Heart left ventricle (tissue), 16 donors: ENCODE data around the gene LTBR. TPM values are rescaled to one million over a fixed set of nuclear protein-coding genes. Genes with fewer than 3 reads are reported as not detected.

Experiments
- ATAC-seq, 4 donors: fragments of 200-7000 bp; cut with Tn5 transposase; one replicate each; pipeline ENCODE4 v1.9.1; 2020 to 2022; ENCODE audit warnings: moderate library complexity in 4 of 4, mild to moderate bottlenecking in 3 of 4, moderate number of reproducible peaks in 1 of 4
- DNase-seq, 5 donors: peaks; one replicate each; pipeline ENCODE4 v3.0.0-alpha.2; 2020
- H3K27ac ChIP-seq, 12 donors: fragments of 200-600 bp; sonication (generic) in 4 of 12; one replicate each; pipeline versions ENCODE4 v1.5.0 to v1.8.0; 2016 to 2022; ENCODE audit warnings: mild to moderate bottlenecking in 2 of 12
- H3K27me3 ChIP-seq, 9 donors: fragments of 200-600 bp; sonication (generic) in 2 of 9; one replicate each; pipeline versions ENCODE4 v1.5.1 to v1.8.0; 2016 to 2022; ENCODE audit warnings: mild to moderate bottlenecking in 3 of 9
- H3K36me3 ChIP-seq, 9 donors: fragments of 200-600 bp; sonication (generic) in 2 of 9; one replicate each; pipeline versions ENCODE4 v1.5.0 to v1.8.0; 2018 to 2022; ENCODE audit warnings: mild to moderate bottlenecking in 2 of 9
- H3K4me1 ChIP-seq, 12 donors: fragments of 200-600 bp; sonication (generic) in 4 of 12; one replicate each; pipeline versions ENCODE4 v1.5.0 to v1.8.0; 2016 to 2022; ENCODE audit warnings: mild to moderate bottlenecking in 3 of 12
- H3K4me3 ChIP-seq, 12 donors: fragments of 200-600 bp; sonication (generic) in 4 of 12; one replicate each; pipeline versions ENCODE4 v1.5.0 to v1.8.0; 2017 to 2022; ENCODE audit warnings: mild to moderate bottlenecking in 9 of 12, moderate library complexity in 4 of 12
- H3K9me3 ChIP-seq, 12 donors: fragments of 200-600 bp; sonication (generic) in 4 of 12; one replicate each; pipeline versions ENCODE4 v1.5.0 to v1.8.0; 2016 to 2022; ENCODE audit warnings: mild to moderate bottlenecking in 1 of 12
- CTCF ChIP-seq, 12 donors: fragments of 200-600 bp; sonication (generic) in 4 of 12; IDR thresholded peaks; one replicate each; pipeline versions ENCODE4 v1.5.0 to v1.8.0; 2018 to 2022; ENCODE audit warnings: antibody characterized with exemption in 12 of 12, mild to moderate bottlenecking in 5 of 12
- POLR2A ChIP-seq, 2 donors: fragments of 450-650 bp; IDR thresholded peaks; one replicate each; pipeline ENCODE4 v1.6.1; 2017; ENCODE audit warnings: antibody characterized with exemption in 2 of 2, mild to moderate bottlenecking in 2 of 2, moderate library complexity in 2 of 2
- WGBS, 4 donors: extraction: QIAGEN DNeasy Blood & Tissue Kit in 2 of 4; methylation state at CpG; one replicate each; pipeline versions ENCODE4 v1.1.5 to v1.1.7; 2013 to 2018; 5-methylcytosine and 5-hydroxymethylcytosine counted together
- intact Hi-C, 10 donors: fragments of 100-400 bp; cut with DNase I; formaldehyde crosslinking; loops; one replicate each; pipeline versions ENCODE4 v1.11.1 to v1.14.2; 2022
- polyA plus RNA-seq, 2 donors: library from polyadenylated mRNA; stranded (reverse); fragments of 200-250 nt; gene quantifications; one replicate each; pipeline ENCODE4 v1.2.3, GENCODE V29; 2013
- total RNA-seq, 9 donors: library from RNA; depleted of rRNA in 2 of 9; stranded (reverse); fragments of >200 nt in 2 of 9; fragmentation: NEBNext Ultra II Directional in 3 of 9; extraction: Animal tissue kit (Norgen Biotek cat#: 25700) in 3 of 9; gene quantifications; one replicate each; pipeline versions ENCODE4 v1.1.0 to v1.2.4, GENCODE V29; 2016 to 2023
- donor health status: ischemic (EF 13 %, LVEDD 7.1; RV severe dilation, severe dysfunction).
- donor health status: healthy with polysubstance abuse.
- donor health status: DM: no; HTN: yes; CAD: no.
- donor health status: DM: no; HTN: no; CAD: no.
- donor health status: ischemic (EF 25% LVEDD 6.9; RV normal size, moderate dysfunction).
- donor health status: ischemic (EF 25% LVEDD 5.7; RV mildly dilated, moderate dysfunction).
- donor health status: healthy.
- donor health status: DM: yes; HTN: yes; CAD: no.
- donor health status: ischemic (EF 35%, LVEDD 5.7; RV mildly dilated, moderate dysfunction).
- donor health status: nonischemic (EF 11% LVEDD 7.7; RV severe dilation, severe dysfunction).
- donor health status: DM: yes; HTN: yes; CAD: no.
- donor health status: PGD.
- donor health status: ischemic (EF 29% LVEDD 5.4; RV normal size, mild dysfunction).
- donor health status: nonischemic (EF 23%, LVEDD 6.1; RV moderate dilation, normal function).

The LTBR gene
- total and polyA plus RNA-seq, 11 donors, result 16.0 to 83.4 (median 26.2) TPM

DNA sequence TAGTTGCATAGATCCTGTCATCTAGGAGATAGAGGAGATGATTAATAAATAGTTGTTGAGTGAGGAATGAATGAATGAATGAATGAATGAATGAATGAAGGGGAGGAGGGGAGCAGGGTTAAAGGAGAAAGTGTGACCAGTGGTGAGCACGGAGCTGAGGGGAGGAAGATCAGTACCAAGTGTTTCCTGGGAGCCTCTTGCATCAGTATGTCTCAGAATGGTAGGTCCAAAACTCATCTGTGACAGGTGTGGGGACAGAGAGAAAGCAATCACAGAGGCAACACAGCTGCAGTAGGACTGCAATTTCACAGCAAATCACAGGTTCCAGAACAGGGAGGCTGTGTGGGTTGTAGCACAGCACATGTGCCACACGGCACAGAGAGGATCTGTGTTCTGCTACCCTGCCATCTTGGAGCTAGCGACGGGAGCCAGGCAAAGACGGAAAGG lies 27.6 kb upstream of the LTBR start:
- no peak for DNase-seq
- Histone ChIP-seq H3K27me3 (no peaks in the 10 kb centered on the region), H3K27ac (no peak overlapping the region), H3K9me3 (no peaks in the 10 kb centered on the region), H3K36me3 (no peaks in the 10 kb centered on the region), H3K4me1 (peaks cover 0 to 73% (median 6%) of the 10 kb centered on the region in 12 donors), H3K4me3 (no peak overlapping the region)
- WGBS, 4 donors, result 78 to 94% (median 87%) methylated on average over 5 of the region's 5 CpGs
- ATAC-seq, result no peak
- no peak for TF ChIP-seq CTCF (IDR thresholded peaks at IDR 0.05)
- no peak for TF ChIP-seq POLR2A (IDR thresholded peaks at IDR 0.05)
- intact Hi-C loops, result no loop called here

GRCh38 chr12:6358881-6359280 lies 25.1 kb upstream of the LTBR start:
- Histone ChIP-seq H3K27ac (peak overlapping the region in 1 of 12 donors; percentile 37), H3K27me3 (no peaks in the 10 kb centered on the region), H3K4me3 (no peak overlapping the region), H3K9me3 (no peaks in the 10 kb centered on the region), H3K36me3 (no peaks in the 10 kb centered on the region), H3K4me1 (peaks cover 0 to 75% (median 6%) of the 10 kb centered on the region in 12 donors)
- ATAC-seq (no peak), DNase-seq (no peak)
- intact Hi-C loops, result no loop called here
- TF ChIP-seq POLR2A (IDR thresholded peaks at IDR 0.05) (no peak), CTCF (IDR thresholded peaks at IDR 0.05) (no peak)
- WGBS, 4 donors, result 66 to 75% (median 71%) methylated on average over 1 of the region's 1 CpG

DNA sequence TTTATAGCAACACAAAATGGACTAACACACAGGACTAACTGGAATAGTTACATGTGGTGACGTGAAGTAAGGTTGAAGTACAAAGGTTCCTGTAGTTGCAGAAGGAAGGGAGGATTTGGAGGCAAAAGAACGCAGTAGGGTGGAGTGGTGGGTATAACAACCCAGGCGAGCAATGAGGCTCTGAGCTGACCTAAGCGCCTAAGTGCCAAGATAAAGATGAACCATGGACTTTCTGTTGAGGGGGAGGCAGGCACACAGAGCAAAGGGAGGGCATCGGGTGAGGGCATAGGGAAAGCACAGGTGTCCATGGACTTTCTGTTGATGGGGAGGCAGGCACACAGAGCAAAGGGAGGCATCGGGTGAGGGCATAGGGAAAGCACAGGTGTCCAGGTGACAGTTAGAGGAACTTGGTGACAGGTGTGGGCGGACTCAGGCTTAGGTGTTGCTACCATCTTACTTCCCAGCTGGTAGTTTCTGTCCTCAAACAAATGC lies 23.8 kb upstream of the LTBR start:
- TF ChIP-seq CTCF (IDR thresholded peaks at IDR 0.05) (no peak), POLR2A (IDR thresholded peaks at IDR 0.05) (no peak)
- no peaks in the 10 kb centered on the region for H3K27me3 ChIP-seq
- 80 to 86% (median 80%) methylated on average over 7 of the region's 7 CpGs for WGBS, 4 donors
- peaks cover 0 to 72% (median 6%) of the 10 kb centered on the region in 12 donors for H3K4me1 ChIP-seq
- ATAC-seq (no peak), DNase-seq (no peak)
- intact Hi-C loops, result no loop called here
- no peaks in the 10 kb centered on the region for H3K36me3 ChIP-seq
- no peak overlapping the region for H3K27ac ChIP-seq
- no peaks in the 10 kb centered on the region for H3K9me3 ChIP-seq
- no peak overlapping the region for H3K4me3 ChIP-seq

- Histone ChIP-seq H3K36me3 (no peaks in the 10 kb centered on the region), H3K9me3 (no peaks in the 10 kb centered on the region), H3K27me3 (no peaks in the 10 kb centered on the region), H3K4me1 (peaks cover 0 to 67% (median 6%) of the 10 kb centered on the region in 12 donors), H3K27ac (peak overlapping the region in 2 of 12 donors; percentile 57 to 60), H3K4me3 (no peak overlapping the region)
- DNase-seq (no peak), ATAC-seq (no peak)
- no peak for TF ChIP-seq CTCF (IDR thresholded peaks at IDR 0.05)
- no peak for TF ChIP-seq POLR2A (IDR thresholded peaks at IDR 0.05)
- intact Hi-C loops, result no loop called here
- WGBS, 4 donors, result 73 to 81% (median 77%) methylated on average over 11 of the region's 11 CpGs
These were observed 23.1 kb upstream of the LTBR start for GRCh38 chr12:6360578-6361490.
